BLaER1 treated with 17β-estradiol and CSF1 and Interleukin-3, amounts not matched to agents 10 nM and 100 nM (cell line): ENCODE measurements around the gene ITIH5.

Experiments used
- H3K27ac ChIP-seq, 11 experiments: shearing (Covaris generic); formaldehyde crosslinking; 2 replicates each; pipeline ENCODE4 v1.8.1; 2022
- H3K27me3 ChIP-seq, 11 experiments: shearing (Covaris generic); formaldehyde crosslinking; 2 replicates each; pipeline ENCODE4 v1.8.1; 2022
- H3K36me3 ChIP-seq, 11 experiments: shearing (Covaris generic); formaldehyde crosslinking; 2 replicates each; pipeline ENCODE4 v1.8.1; 2022
- H3K4me1 ChIP-seq, 10 experiments: shearing (Covaris generic); formaldehyde crosslinking; 2 replicates each; pipeline ENCODE4 v1.8.1; 2022
- H3K4me2 ChIP-seq, 11 experiments: shearing (Covaris generic); formaldehyde crosslinking; 2 replicates each; pipeline ENCODE4 v1.8.1; 2022
- H3K4me3 ChIP-seq, 10 experiments: shearing (Covaris generic); formaldehyde crosslinking; 2 replicates each; pipeline ENCODE4 v1.8.1; 2022
- H3K9ac ChIP-seq, 11 experiments: shearing (Covaris generic); formaldehyde crosslinking; 2 replicates each; pipeline ENCODE4 v1.8.1; 2022
- H3K9me3 ChIP-seq, 11 experiments: shearing (Covaris generic); formaldehyde crosslinking; replicated peaks in 1 of 11; 2 replicates each; pipeline ENCODE4 v1.8.1; 2022
- H4K20me1 ChIP-seq, 11 experiments: shearing (Covaris generic); formaldehyde crosslinking; 2 replicates each; pipeline ENCODE4 v1.8.1; 2022
- Cebpa-rat ChIP-seq, 11 experiments: shearing (Covaris generic); IDR thresholded peaks; 2 replicates each; pipeline ENCODE4 v1.8.1; 2022

ITIH5 gene

DNA sequence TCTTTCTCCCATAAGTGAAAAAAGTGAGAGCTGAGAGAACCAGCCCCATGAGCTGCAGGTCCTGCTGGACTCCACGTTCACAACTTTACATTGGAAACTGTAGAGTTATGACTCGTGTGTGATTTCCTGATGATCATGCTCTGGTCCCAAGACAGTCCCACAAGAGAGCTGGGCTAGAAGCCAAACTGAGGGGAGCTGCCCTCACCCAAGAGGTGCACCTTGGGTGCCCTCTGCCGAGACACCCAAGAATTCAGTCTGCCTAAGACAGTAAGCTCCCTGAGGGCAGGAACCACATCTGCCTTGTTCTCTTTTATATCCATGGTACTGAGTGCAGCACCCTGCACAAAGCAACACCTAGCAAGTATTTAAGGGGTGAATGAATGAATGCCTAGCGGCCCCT lies 143.1 kb downstream of the ITIH5 start:
- H3K4me3 ChIP-seq = no peak overlapping the region
- peak overlapping the region in 1 of 11 experiments; percentile 8; a peak in 1 of 22 replicates for H3K4me2 ChIP-seq
- peaks cover 0 to 13% (median 3%) of the 10 kb centered on the region in 11 experiments; a peak in 6 of 22 replicates for H3K9me3 ChIP-seq
- no peaks in the 10 kb centered on the region for H3K27me3 ChIP-seq
- no peak overlapping the region for H3K27ac ChIP-seq
- H3K4me1 ChIP-seq = peaks cover 0 to 17% (median 8%) of the 10 kb centered on the region in 10 experiments; a peak in 12 of 20 replicates
- H4K20me1 ChIP-seq = no peaks in the 10 kb centered on the region
- H3K36me3 ChIP-seq = no peaks in the 10 kb centered on the region
- TF ChIP-seq Cebpa-rat (IDR thresholded peaks at IDR 0.05) = no peak
- 0 out of 22 replicates have a peak overlapping the region, but pooled peaks of 1 of the 11 experiments have one; percentile 15 for H3K9ac ChIP-seq

GRCh38 chr10:7520507-7521485 lies 146.0 kb downstream of the ITIH5 start:
- Histone ChIP-seq H3K36me3 (no peaks in the 10 kb centered on the region), H3K9me3 (peaks cover 0 to 13% (median 3%) of the 10 kb centered on the region in 11 experiments; a peak in 6 of 22 replicates), H4K20me1 (no peaks in the 10 kb centered on the region), H3K27ac (peak overlapping the region in 2 of 11 experiments; percentile 22 to 48; a peak in 3 of 22 replicates), H3K27me3 (no peaks in the 10 kb centered on the region), H3K4me1 (peaks cover 14 to 39% (median 24%) of the 10 kb centered on the region in 10 experiments; a peak in 17 of 20 replicates), H3K4me3 (no peak overlapping the region), H3K9ac (no peak overlapping the region), H3K4me2 (peak overlapping the region in 6 of 11 experiments; percentile 6 to 57 (median 30); a peak in 9 of 22 replicates)
- no peak for TF ChIP-seq Cebpa-rat (IDR thresholded peaks at IDR 0.05)

DNA sequence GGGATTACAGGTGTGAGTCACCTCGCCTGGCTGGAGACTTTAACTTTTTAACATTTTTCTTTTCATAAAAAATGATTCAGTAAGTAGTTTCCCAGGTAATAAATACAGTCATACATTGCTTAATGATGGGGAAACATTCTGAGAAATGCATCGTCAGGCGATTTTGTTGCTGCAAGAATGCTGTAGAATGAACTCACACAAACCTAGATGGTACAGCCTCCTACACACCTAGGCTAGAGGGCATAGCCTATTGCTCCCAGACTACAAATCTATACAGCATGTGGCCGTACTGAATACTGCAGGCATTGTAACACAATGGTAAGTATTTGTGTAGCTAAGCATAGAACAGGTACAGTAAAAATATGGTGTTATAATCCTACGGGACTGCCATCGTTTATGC lies 147.4 kb downstream of the ITIH5 start:
- Histone ChIP-seq H3K4me3 (no peak overlapping the region), H3K27me3 (no peaks in the 10 kb centered on the region), H3K4me1 (peaks cover 14 to 54% (median 37%) of the 10 kb centered on the region in 10 experiments; a peak in 17 of 20 replicates), H3K9ac (no peak overlapping the region), H3K9me3 (peaks cover 0 to 13% (median 3%) of the 10 kb centered on the region in 11 experiments; a peak in 6 of 22 replicates), H4K20me1 (no peaks in the 10 kb centered on the region), H3K36me3 (no peaks in the 10 kb centered on the region), H3K4me2 (no peak overlapping the region), H3K27ac (no peak overlapping the region)
- TF ChIP-seq Cebpa-rat (IDR thresholded peaks at IDR 0.05) = no peak

DNA sequence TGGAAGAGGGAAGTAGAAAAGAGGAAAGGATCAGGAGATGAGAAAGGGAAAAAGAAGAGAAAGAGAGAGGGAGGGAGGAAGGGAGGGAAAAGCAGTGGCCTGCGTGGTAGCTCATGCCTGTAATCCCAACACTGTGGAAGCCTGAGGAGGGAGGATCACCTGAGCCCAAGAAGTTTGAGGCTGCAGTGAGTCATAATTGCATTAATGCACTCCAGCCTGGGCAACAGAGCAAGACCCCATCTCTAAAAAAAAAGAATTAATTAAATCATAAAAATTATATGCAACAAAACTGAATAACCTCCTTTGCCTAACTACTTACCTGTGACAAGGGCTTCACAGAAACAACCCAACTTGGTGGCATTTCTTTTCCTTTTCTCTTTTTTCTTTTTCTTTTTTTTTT lies 148.1 kb downstream of the ITIH5 start:
- peak overlapping the region in 6 of 11 experiments; percentile 32 to 53 (median 40); a peak in 7 of 22 replicates for H3K4me2 ChIP-seq
- no peak overlapping the region for H3K9ac ChIP-seq
- peaks cover 14 to 59% (median 43%) of the 10 kb centered on the region in 10 experiments; a peak in 17 of 20 replicates for H3K4me1 ChIP-seq
- no peaks in the 10 kb centered on the region for H3K36me3 ChIP-seq
- no peaks in the 10 kb centered on the region for H4K20me1 ChIP-seq
- H3K27me3 ChIP-seq = no peaks in the 10 kb centered on the region
- H3K4me3 ChIP-seq = no peak overlapping the region
- no peak overlapping the region for H3K27ac ChIP-seq
- H3K9me3 ChIP-seq = peaks cover 0 to 13% (median 3%) of the 10 kb centered on the region in 11 experiments; a peak in 6 of 22 replicates
- no peak for TF ChIP-seq Cebpa-rat (IDR thresholded peaks at IDR 0.05)

GRCh38 chr10:7515439-7515838 lies 151.3 kb downstream of the ITIH5 start:
- Histone ChIP-seq H3K4me1 (peaks cover 14 to 57% (median 42%) of the 10 kb centered on the region in 10 experiments; a peak in 17 of 20 replicates), H3K4me2 (peak overlapping the region in 9 of 11 experiments; percentile 15 to 77 (median 57); a peak in 16 of 22 replicates), H3K27me3 (no peaks in the 10 kb centered on the region), H3K4me3 (no peak overlapping the region), H3K9me3 (peaks cover 7 to 29% (median 23%) of the 10 kb centered on the region in 11 experiments), H3K36me3 (no peaks in the 10 kb centered on the region), H3K27ac (peak overlapping the region in 2 of 11 experiments; percentile 28 to 35; a peak in 2 of 22 replicates), H3K9ac (0 out of 22 replicates have a peak overlapping the region, but pooled peaks of 1 of the 11 experiments have one; percentile 31), H4K20me1 (no peaks in the 10 kb centered on the region)
- TF ChIP-seq Cebpa-rat (IDR thresholded peaks at IDR 0.05) = no peak

DNA sequence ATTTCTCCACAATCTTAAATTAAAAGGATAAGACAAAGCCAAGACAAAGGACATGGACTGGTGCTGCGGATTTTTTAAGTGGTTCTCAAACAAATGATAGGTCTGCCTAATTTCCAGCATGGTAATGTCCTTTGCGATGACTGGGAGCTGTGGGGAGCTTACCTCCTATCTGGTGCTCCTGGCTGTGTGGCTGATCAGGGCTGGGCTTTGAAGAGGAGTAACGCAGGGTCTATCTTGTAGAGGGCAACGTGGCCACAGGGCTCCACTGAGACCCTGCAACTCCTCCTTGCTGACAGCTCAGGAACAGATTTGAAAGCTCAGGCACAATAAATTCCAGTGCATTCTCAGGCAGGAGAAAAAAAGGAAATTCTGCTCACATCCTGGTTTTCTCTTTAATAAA lies 152.8 kb downstream of the ITIH5 start:
- no peak overlapping the region for H3K4me3 ChIP-seq
- H3K36me3 ChIP-seq = no peaks in the 10 kb centered on the region; a peak in 2 of 22 replicates
- H4K20me1 ChIP-seq = no peaks in the 10 kb centered on the region
- no peak overlapping the region for H3K27ac ChIP-seq
- peak overlapping the region in 7 of 11 experiments; percentile 0 to 77 (median 34); a peak in 8 of 22 replicates for H3K4me2 ChIP-seq
- H3K9me3 ChIP-seq = peaks cover 20 to 39% (median 38%) of the 10 kb centered on the region in 11 experiments
- peaks cover 16 to 59% (median 45%) of the 10 kb centered on the region in 10 experiments; a peak in 19 of 20 replicates for H3K4me1 ChIP-seq
- no peak for TF ChIP-seq Cebpa-rat (IDR thresholded peaks at IDR 0.05)
- 0 out of 22 replicates have a peak overlapping the region, but pooled peaks of 1 of the 11 experiments have one; percentile 7 for H3K9ac ChIP-seq
- H3K27me3 ChIP-seq = no peaks in the 10 kb centered on the region

DNA sequence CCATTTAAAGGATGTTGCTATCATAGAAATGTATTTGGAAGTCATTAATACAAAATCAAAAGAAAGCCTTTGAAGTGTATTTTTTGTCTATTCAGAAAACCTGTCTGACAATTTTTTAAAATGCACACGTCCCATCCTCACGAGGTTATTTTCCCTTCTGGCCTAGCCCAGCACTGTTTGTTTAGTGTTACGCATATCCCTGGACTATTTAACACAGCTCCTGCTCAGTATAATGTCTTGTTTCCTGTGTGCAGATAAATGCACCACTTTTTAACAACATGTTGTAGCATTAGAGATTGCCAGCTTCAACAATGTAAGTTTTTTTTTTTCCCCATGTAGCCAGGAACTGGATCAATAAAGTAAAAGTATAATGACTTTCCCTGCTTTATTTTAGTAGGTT lies 153.3 kb downstream of the ITIH5 start:
- Histone ChIP-seq H3K9me3 (peaks cover 20 to 43% (median 41%) of the 10 kb centered on the region in 11 experiments), H3K4me2 (peak overlapping the region in 2 of 11 experiments; percentile 1 to 75; a peak in 1 of 22 replicates)

GRCh38 chr10:7512487-7512886 lies 154.3 kb downstream of the ITIH5 start:
- H3K4me2 ChIP-seq = peak overlapping the region in 8 of 11 experiments; percentile 6 to 43 (median 16); a peak in 7 of 22 replicates
- no peak overlapping the region for H3K9ac ChIP-seq
- H3K9me3 ChIP-seq = peaks cover 20 to 48% (median 44%) of the 10 kb centered on the region in 11 experiments
- H3K27me3 ChIP-seq = no peaks in the 10 kb centered on the region
- H3K27ac ChIP-seq = no peak overlapping the region; a peak in 1 of 22 replicates
- TF ChIP-seq Cebpa-rat (IDR thresholded peaks at IDR 0.05) = no peak
- H4K20me1 ChIP-seq = no peaks in the 10 kb centered on the region
- no peak overlapping the region for H3K4me3 ChIP-seq
- H3K36me3 ChIP-seq = no peaks in the 10 kb centered on the region; a peak in 2 of 22 replicates
- peaks cover 21 to 65% (median 50%) of the 10 kb centered on the region in 10 experiments for H3K4me1 ChIP-seq

More for the DNA sequence above, 153.3 kb downstream of the ITIH5 start:
- no peak for TF ChIP-seq Cebpa-rat (IDR thresholded peaks at IDR 0.05)
- no peak overlapping the region for H3K9ac ChIP-seq
- no peaks in the 10 kb centered on the region for H3K27me3 ChIP-seq
- H3K36me3 ChIP-seq = no peaks in the 10 kb centered on the region; a peak in 2 of 22 replicates
- peaks cover 21 to 63% (median 49%) of the 10 kb centered on the region in 10 experiments for H3K4me1 ChIP-seq
- H4K20me1 ChIP-seq = no peaks in the 10 kb centered on the region
- no peak overlapping the region for H3K27ac ChIP-seq
- H3K4me3 ChIP-seq = no peak overlapping the region
